Endothelial cell of umbilical vein (primary cell): ENCODE measurements around the gene S100A4. TPM values are rescaled to one million over a fixed set of nuclear protein-coding genes. Genes with fewer than 3 reads are reported as not detected.

ENCODE experiments used
- BruUV-seq: library from RNA; stranded (reverse); fragments of 400-500 nt; replicated peaks from 2 replicates; lab custom pipeline; 2021; lab: Mats Ljungman, UMichigan
- CTCF ChIA-PET: fragments of 300-600, 350-600 bp; sonication (Branson Sonifier 250); formaldehyde crosslinking; loops from one replicate; lab custom pipeline; 2021; ENCODE audit warnings: antibody characterized with exemption, inconsistent platforms; lab: Charles Lee
- POLR2A ChIA-PET: fragments of 300-600, 350-600 bp; sonication (Branson Sonifier 250); formaldehyde crosslinking; loops from one replicate; lab custom pipeline; 2021; ENCODE audit warnings: antibody characterized with exemption, inconsistent platforms; lab: Charles Lee
- DNase-seq: peaks from one replicate; pipeline ENCODE4 v3.0.0-alpha.2; 2011; ENCODE audit warnings: low read depth, low spot score
- FAIRE-seq: peaks from 2 replicates; lab custom pipeline; 2011; peaks lifted over from hg19 to GRCh38; lab: Jason Lieb, UNC
- H2AFZ ChIP-seq: 2 replicates; pipeline ENCODE4 v1.6.0; 2012; ENCODE audit warnings: low read depth, low read length, control low read depth, inconsistent platforms
- H3K27ac ChIP-seq: 2 replicates; pipeline ENCODE4 v1.5.1; 2011; ENCODE audit warnings: low read depth, mild to moderate bottlenecking, control low read depth, low read length, moderate library complexity; ENCODE audit not compliant: insufficient read depth
- H3K27me3 ChIP-seq, 2 experiments: 2 replicates each; pipeline versions ENCODE4 v1.6.0 to v1.6.1; 2011; ENCODE audit warnings: low read length in 2 of 2, mixed read lengths in 1 of 2; ENCODE audit not compliant: control insufficient read depth in 2 of 2, insufficient read depth in 2 of 2
- H3K36me3 ChIP-seq, 2 experiments: 2 replicates in 1 of 2; 3 replicates in 1 of 2; pipeline ENCODE4 v1.5.1; 2011; ENCODE audit warnings: low read length in 2 of 2, mild to moderate bottlenecking in 1 of 2, moderate library complexity in 1 of 2; ENCODE audit not compliant: control insufficient read depth in 2 of 2, insufficient read depth in 2 of 2; ENCODE audit errors: extremely low read depth in 1 of 2
- H3K4me1 ChIP-seq: 3 replicates; pipeline ENCODE4 v1.5.1; 2011; ENCODE audit warnings: mild to moderate bottlenecking, low read length; ENCODE audit not compliant: control insufficient read depth, insufficient read depth; ENCODE audit errors: extremely low read depth
- H3K4me2 ChIP-seq: 2 replicates; pipeline ENCODE4 v1.6.1; 2011; ENCODE audit warnings: low read length, control low read depth, mixed read lengths; ENCODE audit not compliant: insufficient read depth
- H3K4me3 ChIP-seq, 3 experiments: fragments of 200-600 bp in 1 of 3; sonication (generic), shearing (Covaris generic) in 1 of 3; replicated peaks in 1 of 3; 2 replicates each; pipeline ENCODE4 v1.5.1; 2011 to 2016; ENCODE audit warnings: control low read depth in 3 of 3, low read length in 3 of 3, mild to moderate bottlenecking in 2 of 3, inconsistent platforms in 1 of 3, low read depth in 1 of 3, moderate library complexity in 1 of 3; ENCODE audit not compliant: insufficient read depth in 1 of 3
- H3K79me2 ChIP-seq: 2 replicates; pipeline ENCODE4 v1.6.0; 2012; ENCODE audit warnings: low read length, inconsistent platforms; ENCODE audit not compliant: control insufficient read depth, insufficient read depth
- H3K9ac ChIP-seq: replicated peaks from 2 replicates; pipeline ENCODE3; 2011; ENCODE audit warnings: low read length, control low read depth; ENCODE audit not compliant: insufficient read depth; ENCODE audit errors: extremely low read depth
- H3K9me1 ChIP-seq: replicated peaks from 3 replicates; pipeline ENCODE4 v1.6.0; 2011; ENCODE audit warnings: mild to moderate bottlenecking, low read length; ENCODE audit not compliant: control insufficient read depth, insufficient read depth; ENCODE audit errors: extremely low read depth
- H3K9me3 ChIP-seq: replicated peaks from 2 replicates; pipeline ENCODE4 v1.5.1; 2012; ENCODE audit warnings: low read length, inconsistent platforms; ENCODE audit not compliant: control insufficient read depth, insufficient read depth
- H4K20me1 ChIP-seq: replicated peaks from 2 replicates; pipeline ENCODE3; 2011; ENCODE audit warnings: mild to moderate bottlenecking, low read length; ENCODE audit not compliant: control insufficient read depth, insufficient read depth; ENCODE audit errors: extremely low read depth
- CTCF ChIP-seq, 2 donors: IDR thresholded peaks; 1 replicate in 1 of 2; 2 replicates in 1 of 2; pipeline ENCODE4 v1.5.1; 2011; ENCODE audit warnings: low read length in 2 of 2, mild to moderate bottlenecking in 2 of 2, moderate library complexity in 2 of 2, control low read depth in 1 of 2, inconsistent platforms in 1 of 2, low read depth in 1 of 2; ENCODE audit not compliant: insufficient read depth in 1 of 2; ENCODE audit errors: extremely low read depth in 1 of 2
- EZH2 ChIP-seq: IDR thresholded peaks from 2 replicates; pipeline ENCODE4 v1.6.1; 2012; ENCODE audit warnings: borderline replicate concordance, low read depth, mild to moderate bottlenecking, moderate library complexity, low read length, inconsistent platforms; ENCODE audit not compliant: severe bottlenecking
- FOS ChIP-seq: IDR thresholded peaks from 2 replicates; pipeline ENCODE4 v1.6.1; 2011; ENCODE audit warnings: mild to moderate bottlenecking, low read length, moderate library complexity, borderline replicate concordance; ENCODE audit not compliant: insufficient read depth
- GATA2 ChIP-seq: IDR thresholded peaks from 2 replicates; pipeline ENCODE4 v1.7.0; 2011; ENCODE audit warnings: low read depth, mild to moderate bottlenecking, moderate library complexity, mixed read lengths, low read length; ENCODE audit not compliant: insufficient read length, insufficient read depth
- MYC ChIP-seq: IDR thresholded peaks from one replicate; pipeline ENCODE4 v1.6.1; 2011; ENCODE audit warnings: mild to moderate bottlenecking, low read depth, low read length
- POLR2A ChIP-seq: IDR thresholded peaks from 2 replicates; pipeline ENCODE4 v1.6.1; 2012; ENCODE audit warnings: low read depth, mild to moderate bottlenecking, control low read depth, low read length
- POLR2AphosphoS5 ChIP-seq: IDR thresholded peaks from 2 replicates; pipeline ENCODE4 v1.6.1; 2012; ENCODE audit warnings: low read depth, mild to moderate bottlenecking, control low read depth, low read length, moderate library complexity; ENCODE audit not compliant: insufficient read depth
- dilution Hi-C: fragments of 300-500 bp; cut with MboI; formaldehyde crosslinking; loops from one replicate; pipeline ENCODE4 v1.15.0; 2019; ENCODE audit warnings: low sequenced_read_pairs; ENCODE audit not compliant: extremely low pct_ligation_motif_present
- intact Hi-C: fragments of 100-400 bp; cut with micrococcal nuclease; formaldehyde crosslinking; loops from one replicate; pipeline ENCODE4 v1.10.0; 2022
- polyA plus RNA-seq, 4 experiments: library from polyadenylated mRNA; depleted of rRNA in 3 of 4; stranded (reverse) in 3 of 4; unstranded in 1 of 4; fragments of >200 nt; gene quantifications; 2 replicates each; pipeline versions ENCODE4 v1.2.1 to v1.2.3, GENCODE V29; 2011 to 2012; ENCODE audit warnings: missing spikeins in 1 of 4
- total RNA-seq: library from RNA; stranded (reverse); gene quantifications from 2 replicates; pipeline ENCODE4 v1.2.3, GENCODE V29; 2021

S100A4 gene
- total and polyA plus RNA-seq, 2 donors (not counting 3 experiments of a cell fraction or from before 2014, with no cell fraction given), result 1.1 TPM; not detected in 1

- H3K9ac ChIP-seq, result no peak overlapping the region
- FAIRE-seq (peak; percentile 73), DNase-seq (peak; percentile 25)
- peak overlapping the region; percentile 96 for H3K27ac ChIP-seq
- no peaks in the 10 kb centered on the region for H3K36me3 ChIP-seq
- H2AFZ ChIP-seq, result peak overlapping the region; percentile 21
- peaks cover 15% of the 10 kb centered on the region for H3K79me2 ChIP-seq
- TF ChIP-seq MYC (no peak), EZH2 (no peak), GATA2 (no peak), POLR2AphosphoS5 (peak; percentile 14), CTCF (IDR thresholded peaks at IDR 0.05; ENCODE audit: extremely low read depth in 1 of 2, insufficient read depth in 1 of 2, low read depth in 1 of 2, low read length in 2 of 2) (no peak), FOS (peak; percentile 50), POLR2A (peak; percentile 38)
- H3K9me3 ChIP-seq, result no peaks in the 10 kb centered on the region
- H3K27me3 ChIP-seq, result no peaks in the 10 kb centered on the region
- no TSS peak for BruUV-seq
- no peaks in the 10 kb centered on the region for H4K20me1 ChIP-seq
- H3K4me2 ChIP-seq, result peak overlapping the region; percentile 50
- intact Hi-C loops (no loop called here), dilution Hi-C loops (no loop called here)
- peaks cover 43% of the 10 kb centered on the region for H3K4me1 ChIP-seq
- POLR2A ChIA-PET, result interaction anchor here (0.8 to 3.0 kb wide), 5 partner anchors 11 to 40 kb away, joined by 3 to 14 read pairs (median 3); partner anchors contain the start of gene S100A4
- CTCF ChIA-PET, result interaction anchor here (0.8 to 5.8 kb wide), 19 partner anchors 8 to 177 kb away, joined by 3 to 216 read pairs (median 9); partner anchors contain the start of genes CHTOP, S100A1, S100A13 and S100A16
- no peaks in the 10 kb centered on the region for H3K9me1 ChIP-seq
- no peak overlapping the region for H3K4me3 ChIP-seq
These were observed 13.4 kb downstream of the S100A4 start for GRCh38 chr1:153532181-153532580.
